Thyroid gland (tissue), 4 donors: ENCODE data around the gene KLF11.
"Not testable (repeated sequence)": the region's sequence is repeated elsewhere in the genome, so short reads cannot be mapped to it uniquely, and the experiment has no call there.

ENCODE experiments used
- CTCF ChIP-seq, 6 experiments: fragments of 200-600 bp in 3 of 6; fragments of 450-650 bp in 3 of 6; sonication (generic) in 3 of 6; IDR thresholded peaks; one replicate each; pipeline ENCODE4 v1.5.1; 2016 to 2019; ENCODE audit warnings: antibody characterized with exemption in 6 of 6, mild to moderate bottlenecking in 2 of 6, inconsistent platforms in 1 of 6, moderate library complexity in 1 of 6
- POLR2A ChIP-seq, 2 donors: fragments of 450-650 bp; IDR thresholded peaks; one replicate each; pipeline ENCODE4 v1.6.1; 2017; ENCODE audit warnings: antibody characterized with exemption in 2 of 2, mild to moderate bottlenecking in 2 of 2, moderate library complexity in 1 of 2

- TF ChIP-seq CTCF, POLR2A (IDR thresholded peaks at IDR 0.05): not testable (repeated sequence)
These were observed 27.9 kb upstream of the KLF11 start for GRCh38 chr2:10015376-10015989.
